Left colon (tissue), 2 donors: ENCODE results near the gene ANXA3. TPM values are rescaled to one million over a fixed set of nuclear protein-coding genes. Genes with fewer than 3 reads are reported as not detected.
"Not testable (repeated sequence)": the region's sequence is repeated elsewhere in the genome, so short reads cannot be mapped to it uniquely, and the experiment has no call there.

Experiments used
- ATAC-seq: fragments of 200-7000 bp; cut with Tn5 transposase; one replicate; pipeline ENCODE4 v1.9.1; 2020; ENCODE audit warnings: mild to moderate bottlenecking, moderate library complexity
- DNase-seq, 2 donors: peaks; one replicate each; pipeline ENCODE4 v3.0.0-alpha.2; 2020
- intact Hi-C, 2 donors: fragments of 100-400 bp; cut with DNase I in 1 of 2; cut with micrococcal nuclease in 1 of 2; formaldehyde crosslinking; loops; one replicate each; pipeline versions ENCODE4 v1.11.2 to v1.14.0; 2022; cut with DNase I, micrococcal nuclease
- long read RNA-seq: library from polyadenylated mRNA; unstranded; transcript quantifications from one replicate; pipeline ENCODE4 v2.0.0, GENCODE V29; 2021
- total RNA-seq, 2 donors: library from RNA; stranded (reverse); fragmentation: NEBNext Ultra II Directional; extraction: Animal tissue kit (Norgen Biotek cat#: 25700); gene quantifications; one replicate each; pipeline ENCODE4 v1.2.1, GENCODE V29; 2021
- donor health status: DM: no; HTN: no; CAD: no.
- donor health status: DM: yes; HTN: yes; CAD: no.

The ANXA3 gene
- total RNA-seq = 10 to 100 TPM; 44.8 to 51.9 TPM
- long read RNA-seq, transcript ANXA3-201 (13 exons, 1,657 nt) = major isoform, 39 of 47 reads
- long read RNA-seq, partial matches to known transcripts = 2 of 47 reads
- long read RNA-seq, other reads (novel, unspliced or antisense) = 6 of 47 reads

DNA sequence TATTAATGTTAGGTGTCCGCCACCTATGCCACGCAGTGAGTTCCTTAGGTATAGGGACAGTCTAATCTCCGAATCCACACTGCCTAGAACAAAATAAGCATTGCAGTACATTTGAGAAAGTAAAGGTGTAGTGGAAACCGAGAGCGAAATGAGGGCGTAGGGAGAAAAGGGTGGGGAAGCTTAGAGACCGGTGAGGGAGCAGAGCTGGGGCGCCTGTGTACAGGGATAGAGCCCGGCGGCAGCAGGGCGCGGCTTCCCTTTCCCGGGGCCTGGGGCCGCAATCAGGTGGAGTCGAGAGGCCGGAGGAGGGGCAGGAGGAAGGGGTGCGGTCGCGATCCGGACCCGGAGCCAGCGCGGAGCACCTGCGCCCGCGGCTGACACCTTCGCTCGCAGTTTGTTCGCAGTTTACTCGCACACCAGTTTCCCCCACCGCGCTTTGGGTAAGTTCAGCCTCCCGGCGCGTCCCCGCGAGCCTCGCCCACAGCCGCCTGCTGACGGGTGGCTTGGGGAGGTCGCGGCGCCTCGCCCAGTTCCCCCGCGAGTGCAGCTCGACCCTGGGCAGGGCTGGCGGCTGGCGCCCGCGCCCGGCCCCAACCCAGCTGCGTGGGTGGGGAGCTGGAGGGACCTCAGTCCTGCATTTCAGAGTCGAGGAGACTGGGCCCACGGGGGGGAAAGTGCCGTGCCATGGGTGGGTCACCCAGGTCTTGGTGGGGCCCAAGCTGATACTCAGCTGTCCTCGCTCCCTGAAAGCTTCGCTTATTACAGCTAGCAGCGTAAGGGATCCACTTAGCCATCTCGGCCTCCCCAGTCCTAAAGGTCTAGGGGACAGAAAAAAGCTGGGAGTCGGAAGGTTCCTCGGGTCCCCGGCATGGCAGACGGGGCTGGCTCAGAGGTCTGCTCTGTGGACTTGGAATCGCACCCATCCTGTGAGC is at the start of gene ANXA3:
Gene ANXA3 (plus strand): TSS at position 351 of the 932 bp plus-strand sequence. CDS start 2,704 bp downstream, outside the sequence.
- ATAC-seq (peak; percentile 94), DNase-seq (peak; percentile 74 to 78)
- intact Hi-C loops = no loop called here

DNA sequence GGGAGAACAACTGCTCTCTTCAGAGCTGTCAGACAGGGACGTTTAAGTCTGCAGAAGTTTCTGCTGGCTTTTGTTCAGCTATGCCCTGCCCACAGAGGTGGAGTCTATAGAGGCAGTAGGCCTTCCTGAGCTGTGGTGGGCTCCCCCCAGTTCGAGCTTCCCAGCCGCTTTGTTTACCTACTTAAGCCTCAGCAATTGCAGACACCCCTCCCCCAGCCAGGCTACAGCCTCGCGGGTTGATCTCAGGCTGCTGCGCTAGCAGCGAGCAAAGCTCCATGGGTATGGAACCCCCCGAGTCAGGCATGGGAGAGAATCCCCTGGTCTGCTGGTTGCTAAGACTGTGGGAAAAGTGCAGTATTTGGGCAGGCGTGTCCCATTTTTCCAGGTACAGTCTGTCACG is 45.3 kb upstream of the ANXA3 start:
- ATAC-seq, DNase-seq, intact Hi-C loops: not testable (repeated sequence)

DNA sequence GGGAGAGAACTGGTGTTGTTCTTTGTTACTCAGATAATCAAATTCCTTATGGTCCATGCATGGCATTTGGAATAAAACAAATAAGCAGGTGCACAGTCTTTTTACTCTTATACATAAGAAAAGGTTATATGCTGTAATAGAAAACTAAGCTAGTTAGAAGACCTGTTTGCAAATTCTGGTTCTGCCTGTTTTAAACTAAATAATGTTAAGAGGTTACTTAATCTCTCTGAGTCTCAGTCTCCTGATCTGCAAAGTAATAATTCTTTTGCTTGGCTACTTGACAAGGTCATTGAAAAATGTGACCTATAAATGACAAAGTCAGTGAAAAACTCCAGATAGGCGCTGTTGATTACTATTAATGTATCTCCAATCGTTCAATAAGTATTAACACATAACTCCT is 42.5 kb upstream of the ANXA3 start:
- ATAC-seq (no peak), DNase-seq (no peak)
- intact Hi-C loops = no loop called here

GRCh38 chr4:78510108-78510507 is 41.5 kb upstream of the ANXA3 start:
- intact Hi-C loops = loop anchor here in 1 of 2 donors (10.0 kb wide), 2 partner anchors 455 to 555 kb away; partner anchors contain the start of gene FRAS1
- DNase-seq (no peak), ATAC-seq (no peak)

DNA sequence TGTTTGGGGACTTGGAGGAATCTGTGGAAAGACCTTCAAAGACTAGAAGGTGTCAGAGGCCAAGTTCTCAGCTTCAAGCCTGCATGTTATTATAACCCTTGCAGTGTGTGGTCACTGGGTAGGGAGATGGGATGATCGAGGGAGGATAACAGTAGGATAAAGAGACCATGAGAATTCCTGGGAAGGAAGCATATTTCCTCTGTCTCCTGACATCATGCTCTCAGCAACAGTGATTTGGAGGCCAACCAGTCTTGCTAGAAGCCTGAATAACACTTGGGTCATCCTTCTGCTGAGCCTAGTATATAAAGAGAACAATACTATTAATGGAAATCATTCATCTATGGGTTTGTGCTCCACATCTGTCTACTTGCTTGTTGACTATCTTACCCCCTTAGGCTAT is 40.9 kb upstream of the ANXA3 start:
- DNase-seq (no peak), ATAC-seq (no peak)
- intact Hi-C loops = loop anchor here in 1 of 2 donors (10.0 kb wide), 2 partner anchors 456 to 556 kb away; partner anchors contain the start of gene FRAS1

DNA sequence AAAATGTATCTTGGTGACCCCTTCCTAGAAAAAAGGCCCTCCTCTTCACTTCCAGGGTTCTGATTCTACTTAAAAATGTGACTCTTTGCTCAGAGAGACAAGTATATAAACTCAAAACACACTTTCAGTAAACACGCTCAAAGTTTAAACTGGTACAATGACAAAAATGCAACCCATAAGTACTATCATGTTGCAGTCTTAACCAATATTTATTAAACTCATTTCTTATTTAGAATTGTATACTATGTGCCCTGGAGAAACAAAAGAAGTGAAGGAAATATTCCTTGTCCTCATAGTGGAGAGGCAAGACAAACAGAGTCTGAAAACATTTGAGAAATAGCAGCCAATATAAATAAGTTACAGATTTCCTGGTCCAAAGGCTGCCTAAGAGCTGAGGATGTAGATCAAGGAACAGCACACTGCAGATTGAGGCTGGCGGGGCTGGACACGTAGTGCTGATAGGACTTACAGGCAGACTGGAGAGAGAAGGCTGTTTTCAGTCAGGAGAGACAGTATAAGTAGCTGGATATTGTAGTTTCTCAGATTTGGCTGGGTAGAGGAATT is 39.1 kb upstream of the ANXA3 start:
- peak; percentile 71 to 74 for DNase-seq
- intact Hi-C loops = loop anchor here in 1 of 2 donors (10.0 kb wide), 2 partner anchors 458 to 558 kb away; partner anchors contain the start of gene FRAS1
- ATAC-seq = peak; percentile 98

DNA sequence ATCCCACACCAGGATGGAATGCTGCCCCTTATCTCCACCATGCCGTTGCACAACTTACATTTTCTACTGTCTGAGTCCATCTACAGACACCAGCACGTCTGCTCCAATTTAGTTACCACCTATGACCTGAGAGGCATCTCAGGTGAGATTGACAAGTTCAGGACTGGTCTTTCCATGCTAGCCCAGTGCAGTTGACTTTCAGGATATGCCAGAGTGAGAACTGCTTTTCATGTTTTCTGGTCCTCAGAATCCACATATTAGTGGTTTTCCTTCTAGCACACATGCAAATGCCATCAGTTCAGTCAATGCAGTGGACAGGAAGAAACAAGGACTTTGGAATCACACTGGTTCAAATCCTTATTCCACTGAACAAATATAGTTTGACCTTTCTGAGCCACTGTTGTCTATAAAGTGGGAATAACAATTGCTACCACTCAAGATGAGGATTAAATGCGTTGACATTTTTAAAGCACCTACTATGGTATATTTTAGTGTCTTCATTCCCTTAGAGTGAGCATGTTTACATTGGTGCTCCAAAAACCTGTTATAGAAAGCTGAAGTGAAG is 38.1 kb upstream of the ANXA3 start:
- intact Hi-C loops = loop anchor here in 1 of 2 donors (10.0 kb wide), 2 partner anchors 459 to 559 kb away; partner anchors contain the start of gene FRAS1
- ATAC-seq (peak; percentile 64), DNase-seq (no peak)

DNA sequence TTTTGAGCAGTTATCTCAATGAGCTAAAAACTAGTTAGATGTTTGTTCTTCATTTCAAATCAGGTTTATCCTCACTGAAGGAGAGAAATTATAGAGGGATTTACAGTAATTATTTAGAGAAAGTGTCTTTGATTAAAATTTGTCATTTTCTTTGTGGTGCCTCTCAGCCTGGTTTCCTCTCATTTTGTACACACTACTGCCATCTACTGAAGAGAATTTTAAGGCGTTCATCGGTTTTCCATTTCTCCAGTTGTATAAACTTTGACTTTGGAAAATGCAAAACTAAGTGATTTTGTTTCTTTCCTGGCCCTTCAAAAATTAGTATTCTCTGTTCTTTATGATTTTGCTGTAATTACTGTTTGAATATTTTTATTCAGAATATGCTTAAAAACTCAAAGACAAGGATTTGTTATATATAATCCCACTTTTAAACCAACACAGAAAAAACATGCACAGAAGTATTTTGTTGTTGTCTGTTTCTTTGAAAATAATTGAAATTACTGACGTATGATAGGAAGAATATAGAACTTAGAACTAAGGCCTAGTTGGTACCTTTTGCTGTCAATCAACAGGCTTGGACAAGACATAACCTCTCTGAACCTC is 34.4 kb upstream of the ANXA3 start:
- ATAC-seq (no peak), DNase-seq (no peak)
- intact Hi-C loops = loop anchor here in 1 of 2 donors (10.0 kb wide), 2 partner anchors 462 to 562 kb away; partner anchors contain the start of gene FRAS1

GRCh38 chr4:78518561-78518960 is 33.0 kb upstream of the ANXA3 start:
- DNase-seq (no peak), ATAC-seq (no peak)
- intact Hi-C loops = loop anchor here in 1 of 2 donors (10.0 kb wide), 2 partner anchors 464 to 564 kb away; partner anchors contain the start of gene FRAS1

DNA sequence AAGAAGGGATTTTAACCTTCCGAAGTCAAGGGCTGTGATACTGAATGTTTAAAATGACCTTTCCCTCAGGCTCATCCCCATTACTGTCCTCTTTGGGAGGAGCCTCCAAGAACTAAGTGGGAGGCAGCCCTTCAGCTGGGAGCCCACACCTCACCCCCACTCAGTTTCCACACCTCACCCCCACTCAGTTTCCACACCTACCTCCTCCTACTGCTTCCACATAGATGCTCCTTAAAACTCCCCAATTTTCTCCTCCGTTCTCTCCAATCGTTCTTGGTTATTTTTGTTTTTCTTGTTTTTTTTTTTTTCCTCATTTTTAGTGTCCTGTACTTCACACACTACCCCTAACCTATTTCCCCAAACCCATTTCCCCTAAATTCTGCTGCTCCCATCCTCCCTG is 31.6 kb upstream of the ANXA3 start:
- DNase-seq (no peak), ATAC-seq (no peak)
- intact Hi-C loops = loop anchor here in 1 of 2 donors (10.0 kb wide), 2 partner anchors 465 to 565 kb away; partner anchors contain the start of gene FRAS1

DNA sequence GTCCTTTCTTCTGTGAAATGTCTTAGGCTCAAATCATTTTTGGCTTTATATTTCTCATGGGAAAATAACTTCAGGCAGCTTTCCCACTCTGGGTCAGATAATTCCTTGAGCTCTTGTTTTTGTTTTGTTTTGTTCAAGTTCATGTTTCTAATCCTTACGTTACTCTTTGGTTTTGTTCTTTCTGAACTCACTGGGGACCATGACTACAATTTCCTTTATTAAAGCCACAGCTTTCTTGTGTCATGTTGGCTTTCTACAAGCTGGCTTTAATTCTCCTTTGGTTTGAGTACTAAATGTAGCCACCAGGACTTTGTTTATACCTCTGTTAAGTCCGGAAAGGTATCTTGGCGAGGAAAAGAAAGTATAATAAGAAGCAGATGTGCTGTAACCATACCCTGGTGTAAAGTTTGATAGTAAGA is 30.8 kb upstream of the ANXA3 start:
- DNase-seq (no peak), ATAC-seq (no peak)
- intact Hi-C loops = no loop called here

- intact Hi-C loops = no loop called here
- DNase-seq (no peak), ATAC-seq (no peak)
These were observed 27.6 kb upstream of the ANXA3 start for GRCh38 chr4:78524009-78524408.

GRCh38 chr4:78525559-78525958 is 26.0 kb upstream of the ANXA3 start:
- DNase-seq (no peak), ATAC-seq (no peak)
- intact Hi-C loops = no loop called here

DNA sequence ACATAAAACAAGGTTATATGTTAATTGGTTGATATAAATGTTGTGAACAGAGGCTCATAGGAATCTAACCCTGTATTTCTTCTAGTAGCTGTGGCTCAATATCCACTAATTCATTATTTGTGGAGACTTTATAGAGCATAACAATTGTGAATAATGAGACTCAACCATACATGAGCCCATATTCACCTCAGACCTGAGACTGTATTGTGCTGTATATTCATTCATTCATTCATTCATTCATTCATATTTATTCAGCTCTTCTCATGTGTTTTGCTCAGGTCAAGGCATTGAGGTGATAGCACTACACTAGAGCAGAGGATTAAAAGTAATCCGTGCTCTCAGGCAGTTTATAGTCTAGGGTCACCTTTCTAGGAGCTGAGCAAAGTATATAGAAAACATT is 24.5 kb upstream of the ANXA3 start:
- intact Hi-C loops = no loop called here
- ATAC-seq = no peak
- DNase-seq = no peak

DNA sequence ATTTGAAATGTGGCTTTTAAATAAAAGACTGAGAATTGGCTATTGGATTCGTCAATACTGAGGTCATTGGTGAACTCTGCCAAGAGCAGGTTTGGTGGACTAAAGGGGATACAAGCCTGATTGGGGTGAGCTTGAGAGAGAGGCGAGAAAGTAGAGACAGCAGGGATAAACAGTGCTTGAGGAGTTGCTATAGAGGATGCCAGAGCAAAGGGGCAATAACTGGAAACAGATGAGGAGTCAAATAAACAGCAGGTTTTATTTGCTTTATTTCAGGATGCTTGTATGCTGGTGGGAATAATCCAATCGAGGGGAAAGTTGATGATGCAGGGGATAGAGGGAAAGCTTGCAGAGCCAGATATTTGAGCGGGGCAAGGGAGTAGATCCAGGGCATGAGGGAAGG is 24.0 kb upstream of the ANXA3 start:
- intact Hi-C loops = no loop called here
- no peak for ATAC-seq

DNA sequence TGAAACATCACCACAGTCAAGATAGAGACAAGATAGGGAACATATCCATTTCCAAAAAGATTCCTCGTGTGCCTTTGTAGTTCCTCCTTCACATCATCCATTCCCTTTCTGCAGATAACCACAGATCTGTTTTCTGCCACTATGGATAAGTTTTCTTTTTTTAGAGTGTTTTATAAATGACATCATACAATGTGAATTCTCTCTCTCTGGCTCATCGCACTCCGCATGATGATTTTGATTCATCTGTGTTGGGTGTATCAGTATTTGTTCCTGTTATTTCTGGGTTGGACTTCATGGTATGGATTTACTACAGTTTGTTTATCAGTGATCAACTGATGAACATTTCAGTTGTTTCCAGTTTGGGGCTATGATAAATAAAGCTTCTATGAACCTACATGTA is 23.2 kb upstream of the ANXA3 start:
- intact Hi-C loops = no loop called here
- ATAC-seq (no peak), DNase-seq (no peak)

More for the DNA sequence above, 24.0 kb upstream of the ANXA3 start:
- DNase-seq = no peak

GRCh38 chr4:78529569-78530209 is 21.9 kb upstream of the ANXA3 start:
- intact Hi-C loops = no loop called here
- DNase-seq (no peak), ATAC-seq (no peak)

- intact Hi-C loops = no loop called here
- DNase-seq (no peak), ATAC-seq (no peak)
These were observed 19.5 kb upstream of the ANXA3 start for GRCh38 chr4:78532046-78532445.
